PC-9 (cell line): ENCODE data around the gene CCDC85B.

Source experiments
- EZH2 ChIP-seq: fragments of 200-600 bp; sonication (generic); IDR thresholded peaks from 2 replicates; pipeline ENCODE4 v1.8.0; 2017; ENCODE audit warnings: antibody characterized with exemption, low read depth
- TF ChIP-seq, protein P1 (sequence below): fragments of 200-600 bp; sonication (generic); conservative IDR thresholded peaks from 2 replicates; pipeline ENCODE4 v1.6.1; 2017; ENCODE audit warnings: mixed run types, antibody characterized with exemption, mild to moderate bottlenecking, moderate library complexity

DNA sequence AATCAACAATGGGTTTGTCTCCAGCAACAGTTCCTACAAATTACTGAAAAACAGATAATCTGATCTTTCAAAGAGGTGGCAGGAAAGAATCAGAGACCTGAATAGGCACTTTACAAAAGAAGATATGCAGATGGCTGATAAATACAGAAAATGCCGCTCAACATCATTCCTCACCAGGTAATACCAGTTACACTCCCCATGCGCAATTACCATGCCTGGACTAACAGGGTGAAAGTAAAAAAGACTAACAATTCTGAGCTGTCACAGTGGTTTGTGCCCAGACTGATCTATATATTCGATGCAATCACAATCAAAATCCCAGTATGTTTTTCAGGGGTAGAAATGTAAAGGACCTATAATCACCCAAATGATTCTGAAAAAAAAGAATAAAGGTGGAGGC lies 46.7 kb upstream of the CCDC85B start:
- TF ChIP-seq, protein P1, sequence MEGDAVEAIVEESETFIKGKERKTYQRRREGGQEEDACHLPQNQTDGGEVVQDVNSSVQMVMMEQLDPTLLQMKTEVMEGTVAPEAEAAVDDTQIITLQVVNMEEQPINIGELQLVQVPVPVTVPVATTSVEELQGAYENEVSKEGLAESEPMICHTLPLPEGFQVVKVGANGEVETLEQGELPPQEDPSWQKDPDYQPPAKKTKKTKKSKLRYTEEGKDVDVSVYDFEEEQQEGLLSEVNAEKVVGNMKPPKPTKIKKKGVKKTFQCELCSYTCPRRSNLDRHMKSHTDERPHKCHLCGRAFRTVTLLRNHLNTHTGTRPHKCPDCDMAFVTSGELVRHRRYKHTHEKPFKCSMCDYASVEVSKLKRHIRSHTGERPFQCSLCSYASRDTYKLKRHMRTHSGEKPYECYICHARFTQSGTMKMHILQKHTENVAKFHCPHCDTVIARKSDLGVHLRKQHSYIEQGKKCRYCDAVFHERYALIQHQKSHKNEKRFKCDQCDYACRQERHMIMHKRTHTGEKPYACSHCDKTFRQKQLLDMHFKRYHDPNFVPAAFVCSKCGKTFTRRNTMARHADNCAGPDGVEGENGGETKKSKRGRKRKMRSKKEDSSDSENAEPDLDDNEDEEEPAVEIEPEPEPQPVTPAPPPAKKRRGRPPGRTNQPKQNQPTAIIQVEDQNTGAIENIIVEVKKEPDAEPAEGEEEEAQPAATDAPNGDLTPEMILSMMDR, result no peak
- TF ChIP-seq EZH2, result no peak
